Measurements from ENCODE around the gene SALL3. TPM values are rescaled to one million over a fixed set of nuclear protein-coding genes. Genes with fewer than 3 reads are reported as not detected.

Gene SALL3
- 2.2 and 3.0 TPM in 2 replicates for total RNA-seq

- no peak within 1 kb of the TSS for H3K4me3 ChIP-seq (ENCODE audit: low read depth, low read length)
- TF ChIP-seq CTCF (conservative IDR thresholded peaks at IDR 0.05; ENCODE audit: low read depth, low read length), result no peak
- DNase-seq (ENCODE audit: low read depth), result no peak
Observed at GRCh38 chr18:78979730-78980278, at the start of gene SALL3. TSS of gene SALL3 (plus strand) at chr18:78979818. CDS start at chr18:78980275, 457 bp downstream.

- H3K4me3 ChIP-seq (ENCODE audit: low read depth, low read length), result no peak overlapping the region
- DNase-seq (ENCODE audit: low read depth), result no peak
- no peak for TF ChIP-seq CTCF (conservative IDR thresholded peaks at IDR 0.05; ENCODE audit: low read depth, low read length)
Observed at GRCh38 chr18:78932281-78932680, 47.3 kb upstream of the SALL3 start.

- TF ChIP-seq CTCF (conservative IDR thresholded peaks at IDR 0.05; ENCODE audit: low read depth, low read length), result no peak
- no peak for DNase-seq (ENCODE audit: low read depth)
- no peak overlapping the region for H3K4me3 ChIP-seq (ENCODE audit: low read depth, low read length)
Observed at GRCh38 chr18:78934003-78934402, 45.6 kb upstream of the SALL3 start.

- DNase-seq (ENCODE audit: low read depth), result no peak
- H3K4me3 ChIP-seq (ENCODE audit: low read depth, low read length), result no peak overlapping the region
- TF ChIP-seq CTCF (conservative IDR thresholded peaks at IDR 0.05; ENCODE audit: low read depth, low read length), result no peak
Observed at GRCh38 chr18:78934551-78935225, 44.9 kb upstream of the SALL3 start.

GRCh38 chr18:78935406-78935805 is 44.2 kb upstream of the SALL3 start:
- no peak for DNase-seq (ENCODE audit: low read depth)
- no peak for TF ChIP-seq CTCF (conservative IDR thresholded peaks at IDR 0.05; ENCODE audit: low read depth, low read length)
- no peak overlapping the region for H3K4me3 ChIP-seq (ENCODE audit: low read depth, low read length)

GRCh38 chr18:78936251-78937005 is 43.2 kb upstream of the SALL3 start:
- no peak for DNase-seq (ENCODE audit: low read depth)
- no peak overlapping the region for H3K4me3 ChIP-seq (ENCODE audit: low read depth, low read length)
- no peak for TF ChIP-seq CTCF (conservative IDR thresholded peaks at IDR 0.05; ENCODE audit: low read depth, low read length)
